WERI-Rb-1 (cell line): ENCODE data around the gene SH3RF3.

Experiments used
- DNase-seq: peaks from one replicate; pipeline ENCODE4 v3.0.0-alpha.2; 2020
- H3K27ac ChIP-seq: fragments of 250-450 bp; sonication (Bioruptor Pico); 2 replicates; pipeline ENCODE4 v1.5.1; 2020; ENCODE audit warnings: mild to moderate bottlenecking, moderate library complexity
- H3K27me3 ChIP-seq: fragments of 250-450 bp; sonication (Bioruptor Pico); 2 replicates; pipeline ENCODE4 v1.5.1; 2021; ENCODE audit warnings: mild to moderate bottlenecking, low read depth, moderate library complexity; ENCODE audit not compliant: insufficient read depth, severe bottlenecking
- H3K36me3 ChIP-seq: fragments of 250-450 bp; sonication (Bioruptor Pico); 2 replicates; pipeline ENCODE4 v1.5.1; 2020; ENCODE audit warnings: mild to moderate bottlenecking, moderate library complexity
- H3K4me3 ChIP-seq: 2 replicates; pipeline ENCODE4 v1.5.1; 2011; ENCODE audit warnings: low read depth, mild to moderate bottlenecking, control low read depth, low read length
- H3K9me3 ChIP-seq: fragments of 250-450 bp; sonication (Bioruptor Pico); 2 replicates; pipeline ENCODE4 v1.5.1; 2021; ENCODE audit warnings: mild to moderate bottlenecking, moderate library complexity; ENCODE audit not compliant: severe bottlenecking
- CTCF ChIP-seq: IDR thresholded peaks from 2 replicates; pipeline ENCODE4 v1.5.1; 2011; ENCODE audit warnings: low read depth, mild to moderate bottlenecking, control low read depth, inconsistent platforms, low read length

SH3RF3 gene

GRCh38 chr2:109380502-109381326 lies 251.7 kb downstream of the SH3RF3 start:
- H3K36me3 ChIP-seq = no peaks in the 10 kb centered on the region

GRCh38 chr2:109381327-109381820 lies 252.4 kb downstream of the SH3RF3 start:
- DNase-seq = no peak
- TF ChIP-seq CTCF = no peak
- no peak overlapping the region for H3K27ac ChIP-seq
- no peaks in the 10 kb centered on the region for H3K9me3 ChIP-seq
- H3K4me3 ChIP-seq = no peak overlapping the region
- H3K27me3 ChIP-seq = no peaks in the 10 kb centered on the region
- no peaks in the 10 kb centered on the region for H3K36me3 ChIP-seq

More at GRCh38 chr2:109380502-109381326, 251.7 kb downstream of the SH3RF3 start:
- Histone ChIP-seq H3K4me3 (no peak overlapping the region), H3K9me3 (no peaks in the 10 kb centered on the region), H3K27me3 (no peaks in the 10 kb centered on the region), H3K27ac (no peak overlapping the region)
- DNase-seq = no peak
- no peak for TF ChIP-seq CTCF

- Histone ChIP-seq H3K27me3 (no peaks in the 10 kb centered on the region), H3K27ac (no peak overlapping the region), H3K4me3 (no peak overlapping the region), H3K36me3 (no peaks in the 10 kb centered on the region), H3K9me3 (no peaks in the 10 kb centered on the region)
- TF ChIP-seq CTCF = no peak
- no peak for DNase-seq
Measured at GRCh38 chr2:109382226-109382895, 253.4 kb downstream of the SH3RF3 start.

DNA sequence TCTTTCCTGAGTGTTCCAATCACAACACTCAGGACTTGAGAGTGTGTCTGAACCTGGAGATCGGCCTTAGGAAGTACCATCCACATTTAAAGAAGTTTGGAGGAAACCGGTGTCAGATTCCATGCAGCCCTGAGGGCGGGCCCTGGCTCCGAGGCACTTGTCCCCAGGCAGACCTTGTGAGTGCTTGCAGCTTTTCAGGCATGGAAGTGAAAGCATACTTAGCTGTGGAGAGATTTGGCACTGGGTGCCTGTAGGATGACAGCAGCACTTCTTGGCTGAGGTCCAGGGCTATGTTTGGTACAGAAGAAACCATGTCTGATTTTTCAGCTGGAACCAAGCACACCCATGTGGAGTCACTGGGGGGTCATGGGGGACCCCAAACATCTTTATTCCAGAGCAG lies 253.9 kb downstream of the SH3RF3 start:
- DNase-seq = no peak
- no peaks in the 10 kb centered on the region for H3K27me3 ChIP-seq
- no peak for TF ChIP-seq CTCF
- no peak overlapping the region for H3K27ac ChIP-seq
- no peak overlapping the region for H3K4me3 ChIP-seq
- no peaks in the 10 kb centered on the region for H3K9me3 ChIP-seq
- no peaks in the 10 kb centered on the region for H3K36me3 ChIP-seq

- no peak overlapping the region for H3K4me3 ChIP-seq
- H3K27me3 ChIP-seq = no peaks in the 10 kb centered on the region
- H3K9me3 ChIP-seq = no peaks in the 10 kb centered on the region
- no peak for DNase-seq
- TF ChIP-seq CTCF = no peak
- no peaks in the 10 kb centered on the region for H3K36me3 ChIP-seq
- H3K27ac ChIP-seq = no peak overlapping the region
Measured at GRCh38 chr2:109383505-109384307, 254.7 kb downstream of the SH3RF3 start.
